Measurements from ENCODE around the gene ADGRG3. TPM values are rescaled to one million over a fixed set of nuclear protein-coding genes. Genes with fewer than 3 reads are reported as not detected.

ADGRG3 gene
- total and polyA plus RNA-seq, 9 of the 15 experiments (the other 6 are each of a cell fraction or from before 2014, with no cell fraction given), result 0.09 to 0.52 (median 0.14) TPM; not detected in 3

DNA sequence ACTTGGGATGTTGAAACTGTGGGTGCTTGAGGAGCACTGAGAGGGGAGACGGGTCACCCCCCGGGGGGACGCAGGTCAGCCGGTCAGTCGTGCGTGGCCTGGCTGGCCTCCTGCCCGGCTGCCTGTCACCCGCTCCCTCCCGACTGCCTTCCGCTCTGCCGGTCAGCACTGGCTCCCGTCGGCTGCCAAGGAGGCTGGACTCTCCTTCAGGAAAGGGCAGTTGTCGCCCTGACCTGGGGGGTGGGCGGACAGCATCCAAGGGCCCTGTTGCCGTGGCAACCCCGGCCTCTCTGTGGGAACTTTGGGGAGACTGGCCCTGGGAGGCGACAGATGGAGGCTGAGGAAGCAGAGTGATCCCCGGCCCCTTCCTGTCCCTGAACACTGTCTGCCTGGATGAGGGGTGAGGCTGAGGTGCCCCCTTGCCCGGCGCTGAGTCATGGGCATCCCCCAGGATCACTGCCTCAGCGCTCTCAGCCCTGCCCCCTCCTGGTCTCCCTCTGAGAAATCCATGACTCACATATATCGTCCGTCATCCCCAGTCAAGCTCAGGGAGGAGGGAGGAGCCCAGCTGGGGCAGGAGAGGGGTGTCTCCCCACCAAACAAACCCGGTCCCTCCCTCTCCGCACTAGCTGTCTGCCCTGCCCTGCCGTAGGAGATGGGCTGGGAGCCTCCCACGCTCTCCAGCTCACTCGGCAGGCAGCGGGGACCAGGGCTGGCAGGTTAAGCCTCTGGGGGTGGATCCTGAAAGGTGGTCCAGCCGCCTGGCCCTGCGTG is 39.9 kb upstream of the ADGRG3 start, which contains the start of gene ADGRG1 (continued):
- TF ChIP-seq SIRT6 (IDR thresholded peaks at IDR 0.05; ENCODE audit: low read depth, low read length) (no peak), KLF10 (CRISPR knock-in tag; IDR thresholded peaks at IDR 0.05) (no peak), GTF2E2 (tag; IDR thresholded peaks at IDR 0.05) (no peak), MYC (IDR thresholded peaks at IDR 0.05; ENCODE audit: low read depth, low read length) (0 out of 2 replicates have a peak, but pooled peaks have one; percentile 12), MYC (CRISPR knock-in tag; IDR thresholded peaks at IDR 0.05; ENCODE audit: borderline replicate concordance, low read depth) (no peak), MAFG (tag; conservative IDR thresholded peaks at IDR 0.05) (0 out of 2 replicates have a peak, but pooled peaks have one; percentile 23), ZNF408 (CRISPR knock-in tag; IDR thresholded peaks at IDR 0.05; ENCODE audit: low read depth) (no peak), ZNF766 (CRISPR knock-in tag; conservative IDR thresholded peaks at IDR 0.05) (no peak), EP300 (IDR thresholded peaks at IDR 0.05; ENCODE audit: low read length) (no peak), PHB2 (IDR thresholded peaks at IDR 0.05; ENCODE audit: low read depth) (no peak)
- TF ChIP-seq, protein P1, sequence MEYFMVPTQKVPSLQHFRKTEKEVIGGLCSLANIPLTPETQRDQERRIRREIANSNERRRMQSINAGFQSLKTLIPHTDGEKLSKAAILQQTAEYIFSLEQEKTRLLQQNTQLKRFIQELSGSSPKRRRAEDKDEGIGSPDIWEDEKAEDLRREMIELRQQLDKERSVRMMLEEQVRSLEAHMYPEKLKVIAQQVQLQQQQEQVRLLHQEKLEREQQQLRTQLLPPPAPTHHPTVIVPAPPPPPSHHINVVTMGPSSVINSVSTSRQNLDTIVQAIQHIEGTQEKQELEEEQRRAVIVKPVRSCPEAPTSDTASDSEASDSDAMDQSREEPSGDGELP (CRISPR knock-in tag; IDR thresholded peaks at IDR 0.05; ENCODE audit: borderline replicate concordance), result peak; percentile 98
- TF ChIP-seq, protein P2, sequence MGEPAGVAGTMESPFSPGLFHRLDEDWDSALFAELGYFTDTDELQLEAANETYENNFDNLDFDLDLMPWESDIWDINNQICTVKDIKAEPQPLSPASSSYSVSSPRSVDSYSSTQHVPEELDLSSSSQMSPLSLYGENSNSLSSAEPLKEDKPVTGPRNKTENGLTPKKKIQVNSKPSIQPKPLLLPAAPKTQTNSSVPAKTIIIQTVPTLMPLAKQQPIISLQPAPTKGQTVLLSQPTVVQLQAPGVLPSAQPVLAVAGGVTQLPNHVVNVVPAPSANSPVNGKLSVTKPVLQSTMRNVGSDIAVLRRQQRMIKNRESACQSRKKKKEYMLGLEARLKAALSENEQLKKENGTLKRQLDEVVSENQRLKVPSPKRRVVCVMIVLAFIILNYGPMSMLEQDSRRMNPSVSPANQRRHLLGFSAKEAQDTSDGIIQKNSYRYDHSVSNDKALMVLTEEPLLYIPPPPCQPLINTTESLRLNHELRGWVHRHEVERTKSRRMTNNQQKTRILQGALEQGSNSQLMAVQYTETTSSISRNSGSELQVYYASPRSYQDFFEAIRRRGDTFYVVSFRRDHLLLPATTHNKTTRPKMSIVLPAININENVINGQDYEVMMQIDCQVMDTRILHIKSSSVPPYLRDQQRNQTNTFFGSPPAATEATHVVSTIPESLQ (CRISPR knock-in tag; IDR thresholded peaks at IDR 0.05), result no peak
- TF ChIP-seq, protein P3, sequence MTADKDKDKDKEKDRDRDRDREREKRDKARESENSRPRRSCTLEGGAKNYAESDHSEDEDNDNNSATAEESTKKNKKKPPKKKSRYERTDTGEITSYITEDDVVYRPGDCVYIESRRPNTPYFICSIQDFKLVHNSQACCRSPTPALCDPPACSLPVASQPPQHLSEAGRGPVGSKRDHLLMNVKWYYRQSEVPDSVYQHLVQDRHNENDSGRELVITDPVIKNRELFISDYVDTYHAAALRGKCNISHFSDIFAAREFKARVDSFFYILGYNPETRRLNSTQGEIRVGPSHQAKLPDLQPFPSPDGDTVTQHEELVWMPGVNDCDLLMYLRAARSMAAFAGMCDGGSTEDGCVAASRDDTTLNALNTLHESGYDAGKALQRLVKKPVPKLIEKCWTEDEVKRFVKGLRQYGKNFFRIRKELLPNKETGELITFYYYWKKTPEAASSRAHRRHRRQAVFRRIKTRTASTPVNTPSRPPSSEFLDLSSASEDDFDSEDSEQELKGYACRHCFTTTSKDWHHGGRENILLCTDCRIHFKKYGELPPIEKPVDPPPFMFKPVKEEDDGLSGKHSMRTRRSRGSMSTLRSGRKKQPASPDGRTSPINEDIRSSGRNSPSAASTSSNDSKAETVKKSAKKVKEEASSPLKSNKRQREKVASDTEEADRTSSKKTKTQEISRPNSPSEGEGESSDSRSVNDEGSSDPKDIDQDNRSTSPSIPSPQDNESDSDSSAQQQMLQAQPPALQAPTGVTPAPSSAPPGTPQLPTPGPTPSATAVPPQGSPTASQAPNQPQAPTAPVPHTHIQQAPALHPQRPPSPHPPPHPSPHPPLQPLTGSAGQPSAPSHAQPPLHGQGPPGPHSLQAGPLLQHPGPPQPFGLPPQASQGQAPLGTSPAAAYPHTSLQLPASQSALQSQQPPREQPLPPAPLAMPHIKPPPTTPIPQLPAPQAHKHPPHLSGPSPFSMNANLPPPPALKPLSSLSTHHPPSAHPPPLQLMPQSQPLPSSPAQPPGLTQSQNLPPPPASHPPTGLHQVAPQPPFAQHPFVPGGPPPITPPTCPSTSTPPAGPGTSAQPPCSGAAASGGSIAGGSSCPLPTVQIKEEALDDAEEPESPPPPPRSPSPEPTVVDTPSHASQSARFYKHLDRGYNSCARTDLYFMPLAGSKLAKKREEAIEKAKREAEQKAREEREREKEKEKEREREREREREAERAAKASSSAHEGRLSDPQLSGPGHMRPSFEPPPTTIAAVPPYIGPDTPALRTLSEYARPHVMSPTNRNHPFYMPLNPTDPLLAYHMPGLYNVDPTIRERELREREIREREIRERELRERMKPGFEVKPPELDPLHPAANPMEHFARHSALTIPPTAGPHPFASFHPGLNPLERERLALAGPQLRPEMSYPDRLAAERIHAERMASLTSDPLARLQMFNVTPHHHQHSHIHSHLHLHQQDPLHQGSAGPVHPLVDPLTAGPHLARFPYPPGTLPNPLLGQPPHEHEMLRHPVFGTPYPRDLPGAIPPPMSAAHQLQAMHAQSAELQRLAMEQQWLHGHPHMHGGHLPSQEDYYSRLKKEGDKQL (CRISPR knock-in tag; IDR thresholded peaks at IDR 0.05; ENCODE audit: borderline replicate concordance), result no peak
- TF ChIP-seq, protein P4, sequence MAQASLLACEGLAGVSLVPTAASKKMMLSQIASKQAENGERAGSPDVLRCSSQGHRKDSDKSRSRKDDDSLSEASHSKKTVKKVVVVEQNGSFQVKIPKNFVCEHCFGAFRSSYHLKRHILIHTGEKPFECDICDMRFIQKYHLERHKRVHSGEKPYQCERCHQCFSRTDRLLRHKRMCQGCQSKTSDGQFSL (CRISPR knock-in tag; IDR thresholded peaks at IDR 0.05), result peak; percentile 46; the same call in 1 of the 2 replicates
- TF ChIP-seq, protein P4 (tag; IDR thresholded peaks at IDR 0.05), result no peak
- TF ChIP-seq, protein P5, sequence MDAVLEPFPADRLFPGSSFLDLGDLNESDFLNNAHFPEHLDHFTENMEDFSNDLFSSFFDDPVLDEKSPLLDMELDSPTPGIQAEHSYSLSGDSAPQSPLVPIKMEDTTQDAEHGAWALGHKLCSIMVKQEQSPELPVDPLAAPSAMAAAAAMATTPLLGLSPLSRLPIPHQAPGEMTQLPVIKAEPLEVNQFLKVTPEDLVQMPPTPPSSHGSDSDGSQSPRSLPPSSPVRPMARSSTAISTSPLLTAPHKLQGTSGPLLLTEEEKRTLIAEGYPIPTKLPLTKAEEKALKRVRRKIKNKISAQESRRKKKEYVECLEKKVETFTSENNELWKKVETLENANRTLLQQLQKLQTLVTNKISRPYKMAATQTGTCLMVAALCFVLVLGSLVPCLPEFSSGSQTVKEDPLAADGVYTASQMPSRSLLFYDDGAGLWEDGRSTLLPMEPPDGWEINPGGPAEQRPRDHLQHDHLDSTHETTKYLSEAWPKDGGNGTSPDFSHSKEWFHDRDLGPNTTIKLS (IDR thresholded peaks at IDR 0.05; ENCODE audit: borderline replicate concordance, low read depth), result 0 out of 2 replicates have a peak, but pooled peaks have one; percentile 28
